ENCODE data around the gene CCDC107.

- TF ChIP-seq CTCF (IDR thresholded peaks at IDR 0.05; ENCODE audit: low read length) (no peak), EZH2 (IDR thresholded peaks at IDR 0.05; ENCODE audit: borderline replicate concordance, low read length) (no peak)
Measured at GRCh38 chr9:35691334-35691650, 33.2 kb downstream of the CCDC107 start.

Data from OCI-LY1 (cell line).